ENCODE results near the gene TTC27.

The TTC27 gene

DNA sequence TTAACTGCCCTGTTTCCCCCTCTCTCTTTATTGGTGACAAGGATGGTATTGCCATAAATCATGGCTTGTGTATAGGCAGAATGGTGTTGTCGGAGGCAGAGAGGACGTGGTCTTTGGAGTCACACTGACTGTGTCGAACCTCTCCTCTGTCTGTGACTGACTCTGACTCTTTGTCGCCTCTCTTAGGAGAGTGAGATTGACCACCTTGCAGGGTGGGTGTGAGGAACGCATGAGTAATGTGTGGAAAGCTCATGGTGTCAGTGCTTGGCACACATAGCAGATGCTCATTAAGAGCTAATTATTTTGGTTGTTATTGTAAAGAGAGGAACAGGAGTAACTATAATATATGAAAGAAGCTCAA lies 145.6 kb downstream of the TTC27 start:
- peak overlapping the region; percentile 13; the same call in 1 of the 2 replicates for H3K27ac ChIP-seq
- no peak for TF ChIP-seq CTCF (conservative IDR thresholded peaks at IDR 0.05)

- TF ChIP-seq CTCF (conservative IDR thresholded peaks at IDR 0.05): no peak
- H3K27ac ChIP-seq: no peak overlapping the region
These were observed 148.1 kb downstream of the TTC27 start for GRCh38 chr2:32775954-32776353.

DNA sequence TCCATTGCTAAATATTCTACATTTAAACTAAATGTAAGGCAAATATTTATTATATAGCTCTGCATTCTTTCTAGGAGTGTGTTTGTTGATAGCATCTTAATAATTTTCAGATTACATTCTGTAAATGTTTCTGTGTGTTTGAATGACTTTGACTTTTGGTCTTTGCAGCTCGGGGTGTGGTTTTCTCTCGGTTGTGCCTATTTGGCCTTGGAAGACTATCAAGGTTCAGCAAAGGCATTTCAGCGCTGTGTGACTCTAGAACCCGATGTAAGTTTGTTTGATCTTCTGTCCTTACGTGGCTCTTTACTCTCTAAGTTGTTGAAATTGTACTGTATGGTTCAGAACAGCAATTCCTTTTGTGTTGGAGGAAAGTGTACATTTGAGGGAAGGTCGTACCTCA lies 149.9 kb downstream of the TTC27 start:
- TF ChIP-seq CTCF (conservative IDR thresholded peaks at IDR 0.05): no peak
- H3K27ac ChIP-seq: no peak overlapping the region

- no peak for TF ChIP-seq CTCF (conservative IDR thresholded peaks at IDR 0.05)
These were observed 153.1 kb downstream of the TTC27 start for GRCh38 chr2:32780961-32781360.

DNA sequence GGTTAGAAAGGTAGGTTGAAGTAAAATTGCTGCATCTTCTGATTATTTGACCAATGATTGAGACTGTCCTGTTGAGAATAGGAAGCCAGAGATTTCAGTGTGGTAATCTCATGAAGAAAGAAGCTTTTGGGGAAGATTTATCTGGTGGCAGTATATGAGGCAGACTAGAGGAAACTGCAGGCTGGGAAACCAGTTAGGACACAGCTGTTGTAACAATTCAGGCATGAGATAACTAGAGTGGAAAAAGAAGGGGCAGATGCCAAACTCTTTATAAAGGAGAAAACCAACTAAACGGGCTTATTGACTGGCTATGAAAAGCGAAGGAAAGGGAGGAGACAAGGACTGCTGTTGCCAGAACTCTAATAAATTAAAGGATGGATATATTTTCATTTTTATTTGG lies 155.6 kb downstream of the TTC27 start:
- TF ChIP-seq CTCF (conservative IDR thresholded peaks at IDR 0.05): no peak
- no peak overlapping the region for H3K27ac ChIP-seq

More at GRCh38 chr2:32780961-32781360, 153.1 kb downstream of the TTC27 start:
- H3K27ac ChIP-seq: no peak overlapping the region

DNA sequence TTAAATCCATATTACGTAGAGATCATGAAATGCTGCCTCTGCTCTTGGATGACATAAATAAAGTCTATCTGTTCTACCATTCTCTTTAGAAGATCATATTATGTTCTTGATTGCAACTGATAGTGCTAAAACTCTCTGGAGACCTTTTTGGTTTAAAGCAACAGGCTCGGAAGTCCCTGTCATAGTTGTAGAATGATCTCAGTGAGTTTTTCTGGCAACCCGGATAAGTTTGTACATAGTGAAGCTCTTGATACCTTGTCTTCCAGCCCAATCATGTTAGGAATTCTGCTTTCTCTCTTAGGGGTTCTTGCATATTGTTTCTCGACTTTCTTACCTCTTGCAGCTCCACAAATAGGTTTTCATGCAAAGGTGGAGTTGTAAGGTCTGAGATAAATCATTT lies 156.1 kb downstream of the TTC27 start:
- H3K27ac ChIP-seq: no peak overlapping the region
- no peak for TF ChIP-seq CTCF (conservative IDR thresholded peaks at IDR 0.05)

- no peak overlapping the region for H3K27ac ChIP-seq
- no peak for TF ChIP-seq CTCF (conservative IDR thresholded peaks at IDR 0.05)
These were observed 159.4 kb downstream of the TTC27 start for GRCh38 chr2:32787207-32787606.

DNA sequence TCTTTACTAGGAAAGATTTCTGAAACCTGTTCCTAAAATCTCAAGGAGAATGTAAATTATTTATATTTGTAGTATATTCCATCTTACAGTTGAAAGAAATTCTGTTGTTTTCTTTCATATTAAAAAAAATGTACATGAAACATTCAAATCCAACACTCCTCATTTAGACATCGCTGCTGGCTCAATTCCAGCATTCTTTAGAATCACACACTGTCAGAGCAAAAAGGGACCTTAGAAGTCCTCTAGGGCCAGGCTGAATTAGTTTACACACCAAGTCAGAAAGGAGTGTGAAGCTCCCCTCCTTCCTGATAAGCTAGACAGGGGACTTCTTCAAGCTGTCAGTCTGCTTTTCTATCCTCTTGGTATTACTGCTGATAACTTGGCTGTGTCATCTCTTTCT lies 160.3 kb downstream of the TTC27 start:
- no peak for TF ChIP-seq CTCF (conservative IDR thresholded peaks at IDR 0.05)
- no peak overlapping the region for H3K27ac ChIP-seq

Measured in VCaP (cell line).